ENCODE data around the gene TBC1D22A.

Gene TBC1D22A

DNA sequence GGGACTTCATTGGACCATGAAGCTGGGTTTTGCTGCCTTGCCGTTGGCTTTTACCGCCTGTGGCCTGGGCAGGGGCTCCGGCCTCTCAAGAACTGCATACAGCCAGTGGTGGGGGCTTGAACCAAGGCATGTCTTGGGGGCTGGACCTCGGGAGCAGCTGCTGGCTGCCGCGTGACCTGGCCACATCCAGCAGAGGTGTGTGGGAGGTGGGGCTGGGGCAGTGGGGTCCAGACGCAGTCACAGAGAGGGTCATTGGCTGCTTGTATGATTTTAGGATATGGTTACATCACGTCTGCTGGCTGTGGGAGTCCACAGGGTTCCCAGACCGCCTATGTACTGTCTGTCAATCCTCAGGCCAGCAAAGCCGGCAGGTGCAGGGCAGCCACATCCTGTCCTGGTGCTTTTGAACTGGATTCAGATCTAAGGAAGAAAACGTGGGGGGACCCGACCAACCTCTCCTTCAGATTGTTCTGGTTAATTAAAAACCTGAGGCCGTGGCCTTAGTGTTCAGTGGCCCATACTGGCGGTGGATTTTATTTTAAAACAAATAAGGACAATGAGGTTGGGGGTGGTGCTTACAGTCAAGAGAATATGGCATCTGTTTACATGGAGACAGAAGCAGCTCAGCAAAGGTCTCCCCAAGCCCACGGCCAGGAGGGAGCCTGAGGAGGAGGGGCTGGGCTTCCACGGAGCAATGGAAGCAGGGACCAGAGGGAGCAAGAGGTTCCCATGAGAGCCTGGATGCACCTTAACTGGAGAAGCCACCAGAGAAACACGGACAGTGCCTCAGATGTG lies 426.0 kb downstream of the TBC1D22A start:
- DNase-seq (ENCODE audit: low read depth, low spot score), result no peak

DNA sequence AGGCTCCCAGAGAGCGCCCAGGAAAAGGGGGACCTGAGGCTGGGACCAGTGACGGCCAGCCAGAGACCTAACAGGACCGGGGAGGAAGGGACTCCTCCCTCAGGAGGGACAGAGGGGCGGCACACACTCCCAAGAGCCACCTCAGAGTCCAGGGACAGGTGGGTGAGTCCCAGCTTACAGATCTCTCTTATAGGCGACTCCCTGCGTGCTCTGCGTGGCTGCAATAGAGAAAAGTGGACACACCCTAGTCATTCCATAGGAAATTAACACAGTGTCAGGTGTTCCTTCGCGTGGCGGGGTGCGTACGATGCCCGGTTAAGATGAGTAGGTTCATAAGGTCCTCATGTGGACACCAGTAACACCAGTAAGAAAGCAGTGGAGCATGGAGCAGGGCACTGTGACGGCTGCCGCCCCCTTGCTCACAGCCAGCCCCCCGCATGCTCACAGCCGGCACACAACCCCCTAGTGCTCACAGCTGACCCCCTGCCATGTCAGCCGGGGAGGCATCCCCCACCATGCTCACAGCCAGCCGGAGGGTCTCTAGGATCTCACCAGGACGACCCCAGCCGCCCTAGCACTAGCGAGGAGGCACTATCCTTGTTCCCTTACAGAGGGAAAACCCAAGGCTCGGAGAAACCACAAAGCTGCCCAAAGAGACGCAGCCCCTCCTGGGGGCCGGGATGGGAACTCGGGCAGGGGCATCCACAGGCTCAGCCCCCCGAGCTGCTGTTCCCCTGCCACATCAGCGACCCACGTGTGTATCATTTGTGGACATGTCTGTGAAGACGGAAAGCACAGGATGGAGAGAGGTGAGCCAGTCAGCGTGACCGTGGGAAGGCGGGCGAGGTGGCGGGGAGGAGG lies 426.8 kb downstream of the TBC1D22A start:
- no peak for DNase-seq (ENCODE audit: low read depth, low spot score)

DNA sequence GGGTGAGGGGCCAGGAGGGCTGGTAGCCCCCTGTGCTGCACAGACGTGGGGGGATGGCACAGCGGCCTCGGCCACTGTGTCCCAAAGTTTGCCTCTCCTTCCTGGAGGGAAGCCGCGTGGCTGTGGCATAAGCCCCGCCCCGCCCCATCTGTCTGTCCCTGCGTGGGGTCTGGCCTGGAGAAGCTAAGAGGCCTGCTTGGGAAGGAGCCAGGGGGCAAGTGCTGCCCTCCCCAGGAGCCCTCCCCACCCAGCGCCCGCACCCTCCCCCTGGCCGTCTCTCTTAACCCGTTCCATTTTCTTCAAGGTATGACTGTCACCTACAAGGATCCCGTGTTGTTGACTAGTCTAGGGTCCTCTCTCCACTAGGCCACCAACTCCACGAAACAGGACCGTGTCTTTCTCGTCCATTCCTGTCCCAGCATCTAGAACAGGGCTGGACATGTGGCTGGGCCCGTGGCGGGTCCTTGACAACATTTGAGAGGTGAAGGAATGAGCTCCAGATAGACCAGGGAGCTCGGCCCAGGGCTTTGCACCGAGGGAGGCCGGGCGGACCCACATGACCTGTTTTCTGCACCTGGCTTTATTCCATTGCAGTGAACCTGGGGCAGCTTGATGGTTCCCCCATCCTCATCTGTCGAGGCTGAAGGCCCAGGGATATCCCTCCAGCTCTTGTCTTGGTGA lies 428.0 kb downstream of the TBC1D22A start:
- DNase-seq (ENCODE audit: low read depth, low spot score), result no peak

DNA sequence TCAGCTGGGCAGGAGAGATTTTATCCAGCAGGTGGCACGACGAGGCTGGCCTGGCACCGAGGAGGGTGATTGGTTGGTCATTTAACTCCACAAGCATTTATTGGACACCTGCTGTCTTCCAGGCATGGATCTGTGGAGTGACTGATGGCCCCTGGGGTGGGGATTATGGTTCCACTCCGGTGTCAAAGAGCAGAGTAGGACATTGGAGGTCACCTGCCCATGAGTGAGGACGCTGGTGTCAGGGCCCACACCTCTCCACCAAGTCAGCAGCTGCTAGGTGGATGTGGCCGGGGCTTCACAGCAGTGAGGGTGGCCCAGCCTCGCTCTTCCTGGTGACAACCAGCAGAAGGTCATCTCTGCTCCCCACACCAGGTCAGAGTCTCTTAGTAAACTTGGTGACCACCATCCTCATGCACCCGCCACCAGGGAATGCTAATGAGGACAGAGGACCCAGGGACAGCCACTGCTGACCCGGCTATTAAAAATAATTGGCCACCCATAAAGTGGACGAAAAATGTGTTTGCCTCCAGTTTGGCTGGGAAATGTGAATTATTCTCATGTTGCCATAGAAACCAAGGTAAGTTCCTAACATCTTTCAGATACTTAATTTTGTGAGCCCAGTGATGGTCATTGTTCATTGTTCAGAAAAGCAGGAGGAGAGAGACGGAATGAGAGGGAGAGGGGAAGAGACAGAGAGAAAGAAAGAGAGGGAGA lies 428.7 kb downstream of the TBC1D22A start:
- DNase-seq (ENCODE audit: low read depth, low spot score), result no peak

DNA sequence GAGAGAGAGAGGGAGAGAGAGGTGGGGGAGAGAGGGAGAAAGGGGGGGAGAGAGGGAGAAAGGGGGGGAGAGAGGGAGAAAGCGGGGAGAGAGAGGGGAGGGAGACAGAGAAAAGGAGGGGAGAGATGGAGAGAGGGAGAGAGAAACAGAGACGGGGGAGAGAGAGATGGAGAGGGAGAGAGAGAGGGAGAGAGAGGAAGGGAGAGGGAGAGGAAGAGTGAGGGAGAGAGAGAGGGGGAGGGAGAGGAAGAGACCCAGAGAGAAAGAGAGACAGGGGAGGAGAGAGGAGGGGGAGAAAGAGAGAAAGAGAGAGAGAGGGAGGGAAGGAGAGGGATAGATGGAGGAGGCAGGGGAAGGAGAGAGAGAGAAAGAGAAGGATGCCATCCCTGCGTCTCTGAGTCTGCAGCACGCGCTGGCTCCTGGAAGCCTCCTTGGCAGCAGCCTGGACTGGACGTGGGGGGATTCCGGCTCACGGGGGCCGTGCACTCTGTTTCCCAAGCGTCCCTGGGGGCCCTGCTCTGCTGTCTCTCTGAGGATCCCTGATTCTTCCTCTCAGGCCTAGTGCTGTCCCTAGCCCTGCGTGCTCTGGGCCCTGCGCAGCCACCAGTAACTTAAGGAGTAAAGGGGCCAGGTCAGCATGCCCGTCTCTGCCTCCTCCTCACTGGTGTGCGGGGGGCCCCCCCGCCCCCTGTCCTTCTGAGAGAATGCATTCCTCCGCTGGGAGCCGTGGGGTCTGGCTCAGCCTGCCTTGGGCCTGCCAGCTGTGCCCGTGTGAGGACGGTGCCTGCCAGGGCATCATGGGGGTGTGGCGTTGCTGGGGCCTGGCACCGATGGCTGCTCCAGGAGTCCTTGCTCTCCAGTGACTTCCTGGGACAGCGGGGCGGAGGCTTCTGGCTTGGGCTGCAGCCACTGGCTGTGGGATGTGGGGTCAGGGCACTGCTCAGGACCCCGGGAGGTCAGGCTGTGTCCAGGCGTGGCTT lies 429.5 kb downstream of the TBC1D22A start:
- DNase-seq (ENCODE audit: low read depth, low spot score), result no peak

DNA sequence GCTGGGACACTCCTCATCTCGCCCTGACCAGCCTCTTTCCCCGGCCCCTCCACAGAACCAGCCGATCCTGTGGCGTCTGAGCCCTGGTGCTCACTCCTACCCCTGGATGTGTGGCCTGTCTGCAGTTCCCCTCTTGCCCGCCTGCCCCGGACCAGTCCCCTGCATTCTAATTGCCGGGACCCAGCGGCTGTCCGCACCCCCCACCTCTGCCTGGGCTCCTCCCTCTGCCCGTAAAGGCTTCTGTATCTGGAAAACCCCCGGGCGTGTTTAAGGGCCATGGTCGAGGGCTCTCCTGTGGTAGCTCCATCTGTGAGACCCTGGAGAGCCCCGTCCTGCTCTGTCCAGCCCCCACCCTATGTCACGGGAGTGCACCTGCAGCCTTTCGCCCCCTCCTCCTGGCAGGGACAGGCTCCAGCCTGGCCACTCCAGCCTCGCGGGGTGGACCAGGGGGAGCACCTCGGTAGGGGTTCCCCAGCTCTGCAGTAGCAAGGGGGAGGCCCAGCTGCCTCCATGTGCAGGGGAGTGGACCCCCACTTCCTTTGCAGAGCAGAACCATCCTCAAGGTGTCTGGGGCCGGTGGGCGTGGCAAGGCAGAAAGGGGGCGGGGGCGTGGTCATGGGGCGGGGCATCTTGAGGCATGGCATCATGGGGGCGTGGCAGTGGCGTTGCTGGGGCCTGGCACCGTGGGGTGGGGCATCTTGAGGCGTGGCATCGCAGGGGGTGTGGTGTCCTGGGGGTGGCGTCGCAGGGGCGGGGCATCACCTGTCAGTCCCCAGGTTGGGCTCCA lies 430.4 kb downstream of the TBC1D22A start:
- no peak for DNase-seq (ENCODE audit: low read depth, low spot score)

DNA sequence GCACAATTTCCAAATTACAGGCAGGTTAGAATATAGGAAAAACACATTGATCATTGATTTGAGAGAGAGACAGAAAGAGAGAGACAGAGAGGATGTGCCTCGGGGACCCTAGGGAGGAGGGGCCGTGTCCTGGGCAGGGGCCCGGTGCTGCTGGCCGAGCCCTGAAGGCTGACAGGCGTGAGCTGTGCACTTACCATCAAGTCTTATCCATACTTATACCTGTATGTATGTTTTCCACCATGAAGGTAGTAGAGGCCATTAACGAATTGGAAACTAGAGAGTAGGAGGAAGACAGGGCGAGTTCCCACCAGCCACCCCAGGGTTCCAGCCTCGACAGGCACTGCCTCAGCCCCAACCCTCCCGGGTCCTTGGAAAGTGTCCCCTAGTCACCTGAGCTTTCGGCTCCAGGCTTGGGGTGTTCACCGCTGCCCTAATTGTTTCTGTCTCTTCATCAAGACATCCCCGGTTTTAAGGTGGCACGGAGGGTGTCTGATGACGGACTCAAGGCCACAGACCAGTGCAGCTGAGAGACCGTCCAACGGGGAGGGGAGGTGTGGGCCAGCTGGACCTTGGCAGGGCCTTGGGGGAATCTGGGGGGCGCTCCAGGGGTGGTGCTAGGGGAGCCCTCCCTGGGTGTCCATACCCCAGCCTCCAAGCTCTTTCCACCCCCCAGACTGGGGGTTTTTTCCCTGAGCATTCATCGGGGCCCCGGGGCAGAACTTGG lies 431.3 kb downstream of the TBC1D22A start:
- DNase-seq (ENCODE audit: low read depth, low spot score), result no peak

DNA sequence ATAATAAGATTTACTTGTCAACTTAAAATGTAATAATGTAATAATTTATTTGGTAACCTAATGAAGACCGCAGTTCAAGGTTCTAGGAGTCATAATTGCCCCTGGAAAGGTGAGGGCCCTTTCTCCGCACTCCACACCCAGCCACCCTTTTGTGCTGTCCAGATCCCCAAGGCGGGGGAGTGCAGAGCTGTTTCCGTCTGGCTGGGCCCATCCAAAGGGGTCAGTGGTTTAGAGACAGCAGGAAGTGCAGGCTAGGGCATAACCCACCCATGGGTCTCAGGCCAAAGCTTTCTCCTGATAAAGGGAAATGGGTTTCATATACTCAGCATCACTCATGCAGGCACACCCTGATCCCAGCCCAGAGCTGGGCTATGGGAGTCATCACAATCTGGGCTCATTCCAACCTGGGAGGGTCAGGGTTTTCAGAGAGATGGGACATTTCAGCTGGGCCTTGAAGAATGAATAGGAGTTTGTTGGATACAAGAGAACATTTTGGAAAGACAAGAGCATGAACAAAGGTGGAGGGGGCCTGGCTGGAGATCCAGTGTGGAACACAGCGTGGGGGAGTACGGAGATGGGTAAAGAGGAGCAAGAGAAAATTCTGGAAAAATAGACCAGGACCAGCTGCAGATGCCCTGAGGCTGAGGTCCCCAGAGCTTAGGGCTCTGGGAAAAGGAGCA lies 432.2 kb downstream of the TBC1D22A start:
- no peak for DNase-seq (ENCODE audit: low read depth, low spot score)

DNA sequence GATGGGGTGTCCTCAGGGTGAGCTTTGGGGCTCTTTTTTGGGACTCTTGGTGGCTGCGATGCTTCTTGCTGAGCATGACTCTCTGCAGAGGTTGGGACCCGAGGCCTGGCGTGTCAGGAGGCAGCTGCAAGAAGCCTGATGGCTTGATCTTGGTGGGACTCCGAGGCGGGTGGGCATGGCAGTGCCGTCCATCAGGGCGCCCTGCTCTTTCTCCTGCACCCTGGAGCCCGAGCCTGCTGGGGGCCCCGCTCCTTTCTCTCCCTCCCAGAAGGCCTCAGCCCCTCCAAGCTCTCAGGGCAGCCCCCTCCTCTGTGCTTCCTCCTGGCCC lies 432.7 kb downstream of the TBC1D22A start:
- no peak for DNase-seq (ENCODE audit: low read depth, low spot score)

DNA sequence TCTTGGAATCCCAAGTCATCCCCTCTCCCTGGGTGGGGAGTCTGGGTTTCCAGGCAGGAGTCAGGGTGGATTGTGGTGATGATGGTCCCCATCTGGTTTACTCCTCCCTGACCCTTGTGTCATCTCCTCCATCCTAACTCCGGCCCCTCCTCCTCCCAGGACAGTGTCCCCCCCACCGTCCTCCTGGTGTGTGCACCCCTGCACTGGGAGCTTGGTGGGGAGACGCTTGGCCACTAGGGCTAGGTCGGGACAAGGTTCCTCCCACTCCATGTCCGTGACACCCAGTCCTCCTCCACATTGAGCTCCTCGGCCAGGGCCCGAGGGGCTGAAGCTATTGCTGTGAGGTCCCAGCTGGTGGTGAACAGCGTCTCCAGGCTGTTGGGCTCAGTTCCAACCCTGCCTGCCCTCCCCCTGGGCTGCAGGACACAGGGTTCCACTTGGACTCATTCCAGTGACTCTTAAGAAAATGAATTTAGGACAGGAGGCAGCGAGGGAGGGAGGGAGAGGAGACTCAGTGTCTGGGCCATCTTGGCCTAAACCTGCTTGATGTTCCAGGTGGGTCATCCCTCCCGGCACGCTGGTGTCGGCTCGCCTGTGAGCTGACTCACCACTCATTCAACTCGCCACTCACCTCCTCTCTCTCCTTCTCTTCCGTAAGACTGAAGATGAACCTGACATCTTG lies 433.2 kb downstream of the TBC1D22A start:
- no peak for DNase-seq (ENCODE audit: low read depth, low spot score)

DNA sequence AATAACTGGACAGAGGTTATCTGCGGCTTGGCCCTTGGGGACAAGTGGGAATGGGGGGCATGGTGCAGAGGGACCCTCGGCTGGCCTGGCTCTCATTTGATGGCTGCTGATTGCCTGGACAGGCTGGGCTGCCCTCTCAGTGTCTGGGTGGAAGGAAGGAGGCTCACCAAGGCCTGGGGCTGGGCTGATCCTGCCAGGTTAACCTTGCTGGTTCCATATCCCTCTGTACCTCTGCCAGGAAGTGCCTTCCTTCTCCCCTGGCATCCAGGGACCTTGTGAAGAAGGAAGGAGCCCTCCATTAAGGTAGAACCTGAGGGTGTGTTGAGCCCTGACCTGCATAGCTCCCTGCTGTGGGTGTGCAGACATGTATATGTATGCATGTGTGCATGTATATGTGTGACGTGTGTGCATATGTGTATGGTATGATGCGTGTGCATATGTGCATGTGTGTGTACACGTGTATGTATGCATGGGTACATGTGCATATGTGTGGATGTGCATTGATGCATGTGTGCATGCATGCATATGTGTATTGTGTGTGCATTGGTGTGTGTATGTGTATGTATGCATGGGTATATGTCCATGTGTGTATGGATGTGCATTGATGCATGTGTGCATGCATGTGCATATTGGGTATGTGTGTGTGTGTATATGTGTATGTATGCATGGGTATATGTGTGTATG lies 433.9 kb downstream of the TBC1D22A start:
- no peak for DNase-seq (ENCODE audit: low read depth, low spot score)

DNA sequence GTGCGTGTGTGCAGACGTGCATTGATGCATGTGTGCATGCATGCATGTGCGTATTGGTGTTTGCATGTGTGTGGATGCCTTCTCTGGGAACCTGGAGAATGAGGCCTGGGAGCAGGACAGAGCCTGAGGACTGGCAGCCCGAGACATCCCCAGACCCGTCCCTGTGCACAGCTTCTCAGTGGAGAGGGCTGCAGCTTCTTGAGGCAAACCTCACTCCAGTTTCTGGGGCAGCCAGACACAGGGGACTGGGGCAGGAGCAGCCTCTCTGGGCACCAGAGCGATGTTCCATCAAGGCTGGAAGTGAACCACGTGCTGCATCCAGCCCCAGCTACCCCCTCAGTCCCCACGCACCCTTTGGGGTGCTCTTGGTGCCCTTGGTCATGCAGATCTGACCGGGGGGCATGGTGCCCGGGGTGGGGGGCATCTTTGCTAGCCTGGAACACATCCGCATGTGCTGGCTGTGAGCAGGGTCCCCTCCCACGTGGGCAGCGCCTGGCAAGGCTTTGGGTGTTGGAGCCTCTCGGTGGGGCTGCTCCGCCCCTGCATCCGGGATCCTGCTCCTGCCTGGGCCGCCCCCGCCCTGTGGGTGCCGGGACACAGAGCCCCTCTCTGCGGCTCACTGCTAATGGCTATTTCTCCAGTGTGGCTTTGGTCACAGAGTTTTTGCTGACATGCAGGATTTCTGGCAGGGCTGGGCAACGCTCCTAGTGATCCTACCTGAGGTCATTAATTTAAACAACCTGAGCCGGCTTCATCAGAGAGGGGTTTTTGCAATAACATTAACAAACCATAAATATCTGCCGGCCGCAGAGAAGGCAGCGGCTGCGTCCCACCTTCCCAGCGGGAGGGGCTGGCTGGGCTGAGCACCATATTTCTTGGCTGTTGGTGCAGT lies 434.7 kb downstream of the TBC1D22A start:
- DNase-seq (ENCODE audit: low read depth, low spot score), result no peak

DNA sequence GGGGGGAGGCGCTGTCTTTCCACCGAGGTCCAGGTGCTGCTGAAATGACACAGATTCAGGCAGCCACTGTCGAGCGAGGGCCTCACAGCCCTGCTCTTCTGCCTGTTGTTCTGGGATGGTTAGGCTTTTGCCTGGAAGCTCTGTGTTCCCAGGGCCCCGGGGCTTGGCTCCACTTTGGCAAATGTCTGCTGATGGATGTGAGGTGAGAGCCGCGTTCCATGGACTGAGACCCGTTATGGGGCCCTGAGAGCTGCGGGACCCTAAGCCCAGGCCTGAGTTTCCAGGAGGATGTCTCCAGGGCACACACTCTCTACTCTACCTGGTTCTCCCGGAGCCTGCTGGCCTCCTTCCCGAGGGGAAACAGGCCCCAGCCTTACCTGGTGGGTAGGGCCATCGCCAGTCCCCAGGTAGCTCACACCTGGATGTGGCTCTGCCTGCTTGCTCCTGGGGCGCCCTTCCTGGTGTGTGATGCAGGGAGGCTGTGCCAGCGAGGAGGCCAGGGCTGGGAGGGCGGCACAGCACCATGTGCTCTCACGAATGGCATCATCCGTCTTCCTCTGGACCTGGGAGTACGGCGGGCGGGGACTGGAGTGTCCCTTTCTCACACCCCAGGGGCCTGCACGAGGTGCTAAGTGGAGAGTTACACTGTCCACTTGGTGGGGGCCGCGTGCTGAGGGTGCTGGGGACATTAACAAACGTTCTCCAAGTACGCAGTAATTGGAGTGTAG lies 435.5 kb downstream of the TBC1D22A start:
- DNase-seq (ENCODE audit: low read depth, low spot score), result no peak

DNA sequence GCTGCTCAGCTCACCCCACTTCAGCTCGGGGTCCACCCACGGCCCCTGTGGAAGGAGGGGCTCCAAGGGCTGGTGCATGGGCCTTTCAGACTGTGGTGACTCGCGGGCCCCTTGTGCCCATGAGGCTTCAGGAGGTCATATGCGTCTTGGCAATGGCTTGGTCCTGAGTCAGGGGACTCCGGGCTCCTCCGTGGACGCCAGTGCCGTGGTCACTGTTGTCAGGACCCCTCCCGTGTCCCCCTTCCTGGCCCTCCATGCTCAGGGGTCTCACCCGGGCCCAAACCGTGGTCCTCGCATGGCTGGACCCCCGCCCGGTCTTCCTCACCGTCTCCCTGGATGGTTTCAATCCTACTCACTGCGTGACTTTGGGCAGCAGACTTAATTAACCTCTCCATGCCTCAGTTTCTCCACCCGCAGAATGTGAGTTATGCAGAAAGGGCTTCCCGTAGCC lies 436.4 kb downstream of the TBC1D22A start:
- DNase-seq (ENCODE audit: low read depth, low spot score), result no peak

DNA sequence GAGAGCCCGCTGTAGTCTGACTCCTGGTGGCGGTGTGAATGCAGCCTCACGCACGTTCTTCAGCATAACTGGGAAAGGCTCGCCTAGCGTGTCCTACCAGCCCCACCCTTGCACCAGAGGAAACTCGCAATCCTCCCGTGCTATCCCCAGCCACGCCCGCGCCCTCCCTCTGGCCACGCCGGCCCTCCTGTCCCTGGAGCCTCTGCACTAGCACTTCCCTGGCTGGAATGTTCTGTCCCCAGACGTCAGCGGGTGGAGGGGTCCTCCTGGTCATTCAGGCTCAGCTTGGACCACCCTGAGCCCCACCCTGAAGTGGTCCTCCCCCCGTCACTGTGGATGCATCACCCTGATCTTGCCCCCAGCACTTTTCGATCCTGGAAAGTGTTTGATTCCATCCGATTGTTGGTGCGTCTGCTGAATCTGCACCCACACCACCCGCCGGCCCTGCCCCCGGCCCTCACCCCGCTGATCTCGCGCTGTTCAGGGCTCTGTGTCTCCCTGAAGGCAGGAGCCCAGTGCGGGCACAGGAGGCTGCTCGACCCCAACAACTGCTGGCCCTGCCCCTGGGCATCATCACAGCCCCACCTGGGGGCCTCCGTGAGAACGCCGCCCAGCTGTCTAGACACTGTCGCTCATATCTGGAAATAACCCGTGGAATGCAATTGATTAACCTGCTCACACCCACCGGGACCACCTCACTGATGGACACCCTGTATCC lies 437.0 kb downstream of the TBC1D22A start:
- DNase-seq (ENCODE audit: low read depth, low spot score), result no peak
